Immature natural killer cell (primary cell): ENCODE data around the gene IGFBP3. TPM values are rescaled to one million over a fixed set of nuclear protein-coding genes. Genes with fewer than 3 reads are reported as not detected.

Source experiments
- DNase-seq, 3 donors: peaks; one replicate each; pipeline ENCODE4 v3.0.0; 2022; ENCODE audit warnings: mixed read lengths in 1 of 3
- H3K27ac Mint-ChIP-seq, 6 donors: one replicate each; pipeline ENCODE4 v1.8.0; 2020; ENCODE audit warnings: mixed read lengths in 6 of 6, mild to moderate bottlenecking in 5 of 6, inconsistent platforms in 4 of 6, moderate library complexity in 3 of 6
- H3K27me3 Mint-ChIP-seq, 3 donors: one replicate each; pipeline ENCODE4 v1.8.0; 2020 to 2021; ENCODE audit warnings: low read depth in 3 of 3, mild to moderate bottlenecking in 3 of 3, mixed read lengths in 3 of 3, moderate library complexity in 3 of 3, inconsistent platforms in 1 of 3
- H3K36me3 Mint-ChIP-seq, 3 donors: one replicate each; pipeline ENCODE4 v1.8.0; 2020; ENCODE audit warnings: mixed read lengths in 3 of 3, inconsistent platforms in 2 of 3, mild to moderate bottlenecking in 2 of 3
- H3K4me1 Mint-ChIP-seq, 2 donors: one replicate each; pipeline ENCODE4 v1.8.0; 2020; ENCODE audit warnings: inconsistent platforms in 2 of 2, mild to moderate bottlenecking in 2 of 2, mixed read lengths in 2 of 2, moderate library complexity in 1 of 2
- H3K4me3 Mint-ChIP-seq, 5 donors: one replicate each; pipeline ENCODE4 v1.8.0; 2020; ENCODE audit warnings: mild to moderate bottlenecking in 5 of 5, mixed read lengths in 5 of 5, inconsistent platforms in 3 of 5, moderate library complexity in 3 of 5
- H3K9me3 Mint-ChIP-seq, 6 donors: one replicate each; pipeline ENCODE4 v1.8.0; 2020; ENCODE audit warnings: mild to moderate bottlenecking in 6 of 6, mixed read lengths in 6 of 6, inconsistent platforms in 4 of 6, moderate library complexity in 3 of 6
- polyA plus RNA-seq, 3 donors: library from polyadenylated mRNA; unstranded; fragments of 300-500 nt; fragmentation: Illumina TruSeq; gene quantifications; one replicate each; pipeline ENCODE4 v1.2.3, GENCODE V29; 2021

The IGFBP3 gene
- polyA plus RNA-seq, 3 donors from 2014 or later: 0.53 to 3.1 TPM; not detected in 1

GRCh38 chr7:45867471-45867870 lies 53.6 kb downstream of the IGFBP3 start:
- Mint-ChIP-seq H3K4me3 (no peak overlapping the region), H3K9me3 (no peaks in the 10 kb centered on the region), H3K4me1 (no peaks in the 10 kb centered on the region), H3K27ac (no peak overlapping the region), H3K36me3 (no peaks in the 10 kb centered on the region), H3K27me3 (peaks cover 0 to 6% (median 2%) of the 10 kb centered on the region in 3 donors)
- no peak for DNase-seq

GRCh38 chr7:45865594-45866410 lies 55.3 kb downstream of the IGFBP3 start:
- DNase-seq: no peak

GRCh38 chr7:45863715-45864114 lies 57.4 kb downstream of the IGFBP3 start:
- H3K4me1 Mint-ChIP-seq: no peaks in the 10 kb centered on the region
- H3K27me3 Mint-ChIP-seq: peaks cover 0 to 5% (median 2%) of the 10 kb centered on the region in 3 donors
- H3K4me3 Mint-ChIP-seq: no peak overlapping the region
- no peak for DNase-seq
- H3K9me3 Mint-ChIP-seq: no peaks in the 10 kb centered on the region
- H3K36me3 Mint-ChIP-seq: no peaks in the 10 kb centered on the region
- no peak overlapping the region for H3K27ac Mint-ChIP-seq

More at GRCh38 chr7:45865594-45866410, 55.3 kb downstream of the IGFBP3 start:
- no peaks in the 10 kb centered on the region for H3K36me3 Mint-ChIP-seq
- no peak overlapping the region for H3K4me3 Mint-ChIP-seq
- H3K27me3 Mint-ChIP-seq: peaks cover 0 to 2% (median 2%) of the 10 kb centered on the region in 3 donors
- no peak overlapping the region for H3K27ac Mint-ChIP-seq
- H3K9me3 Mint-ChIP-seq: no peaks in the 10 kb centered on the region
- H3K4me1 Mint-ChIP-seq: no peaks in the 10 kb centered on the region

Other genes starting within 250 kb of the IGFBP3 start
- not detected for gene CCDC201, start 48.2 kb downstream of the IGFBP3 start, polyA plus RNA-seq
- not detected for gene IGFBP1, start 32.8 kb downstream of the IGFBP3 start, polyA plus RNA-seq